Measurements from ENCODE around the gene BEGAIN. TPM values are rescaled to one million over a fixed set of nuclear protein-coding genes. Genes with fewer than 3 reads are reported as not detected.

Gene BEGAIN
- total and polyA plus RNA-seq, 9 donors, result 0.35 to 11.0 (median 4.6) TPM

DNA sequence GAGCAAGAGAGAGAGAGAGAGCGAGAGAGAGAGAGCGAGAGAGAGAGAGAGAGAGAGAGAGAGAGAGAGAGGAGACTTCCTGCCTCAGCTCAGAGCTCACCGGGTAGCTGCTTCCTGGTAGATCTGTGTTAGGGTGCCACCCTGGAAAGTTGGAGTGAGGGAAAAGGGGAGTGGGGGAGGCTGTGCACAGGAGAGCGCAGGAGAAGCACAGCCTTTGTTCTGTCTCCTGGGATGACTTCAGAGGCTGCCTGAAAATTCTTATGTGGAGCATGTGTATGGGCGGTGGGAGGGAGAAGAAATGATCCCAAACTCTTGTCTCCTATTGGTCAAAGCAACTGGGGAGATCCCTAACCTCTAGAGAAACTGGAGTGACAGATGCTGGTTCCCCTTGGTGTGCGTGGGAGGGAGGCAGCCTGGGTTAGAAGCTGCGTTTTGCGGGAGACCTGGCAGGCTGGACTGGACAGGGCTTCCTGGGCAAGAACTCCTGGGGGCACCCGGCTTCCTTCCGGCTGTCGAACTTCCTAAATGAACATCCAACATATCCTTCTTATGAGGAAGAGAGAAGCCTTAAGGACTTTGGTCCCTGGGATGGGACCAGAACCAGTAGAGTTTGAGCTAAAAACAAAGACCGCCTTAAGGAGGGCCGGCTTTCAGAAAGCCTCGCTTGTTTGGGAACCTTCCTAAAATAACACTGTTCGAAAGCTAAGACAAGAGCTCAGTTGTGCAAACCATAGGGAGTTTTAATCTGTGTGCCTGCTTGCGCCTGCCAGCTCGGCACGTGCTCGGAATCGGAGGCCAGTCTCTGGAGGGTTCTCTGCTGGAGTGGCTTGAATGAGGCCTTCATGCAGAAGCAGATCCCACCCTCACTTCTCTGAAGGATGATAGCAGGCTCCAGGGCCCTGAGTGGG lies 30.4 kb upstream of the BEGAIN start:
- Histone ChIP-seq H3K4me3 (no peak overlapping the region), H3K4me1 (ENCODE audit: insufficient read depth) (no peaks in the 10 kb centered on the region), H3K27me3 (no peaks in the 10 kb centered on the region), H3K9me3 (no peaks in the 10 kb centered on the region), H3K36me3 (no peaks in the 10 kb centered on the region), H3K27ac (no peak overlapping the region)
- WGBS, 3 donors, result 31 to 34% (median 33%) methylated on average over 20 of the region's 20 CpGs
- no peak for TF ChIP-seq POLR2A (IDR thresholded peaks at IDR 0.05)
- TF ChIP-seq EP300 (IDR thresholded peaks at IDR 0.05), result no peak
- TF ChIP-seq, protein P1, sequence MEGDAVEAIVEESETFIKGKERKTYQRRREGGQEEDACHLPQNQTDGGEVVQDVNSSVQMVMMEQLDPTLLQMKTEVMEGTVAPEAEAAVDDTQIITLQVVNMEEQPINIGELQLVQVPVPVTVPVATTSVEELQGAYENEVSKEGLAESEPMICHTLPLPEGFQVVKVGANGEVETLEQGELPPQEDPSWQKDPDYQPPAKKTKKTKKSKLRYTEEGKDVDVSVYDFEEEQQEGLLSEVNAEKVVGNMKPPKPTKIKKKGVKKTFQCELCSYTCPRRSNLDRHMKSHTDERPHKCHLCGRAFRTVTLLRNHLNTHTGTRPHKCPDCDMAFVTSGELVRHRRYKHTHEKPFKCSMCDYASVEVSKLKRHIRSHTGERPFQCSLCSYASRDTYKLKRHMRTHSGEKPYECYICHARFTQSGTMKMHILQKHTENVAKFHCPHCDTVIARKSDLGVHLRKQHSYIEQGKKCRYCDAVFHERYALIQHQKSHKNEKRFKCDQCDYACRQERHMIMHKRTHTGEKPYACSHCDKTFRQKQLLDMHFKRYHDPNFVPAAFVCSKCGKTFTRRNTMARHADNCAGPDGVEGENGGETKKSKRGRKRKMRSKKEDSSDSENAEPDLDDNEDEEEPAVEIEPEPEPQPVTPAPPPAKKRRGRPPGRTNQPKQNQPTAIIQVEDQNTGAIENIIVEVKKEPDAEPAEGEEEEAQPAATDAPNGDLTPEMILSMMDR (IDR thresholded peaks at IDR 0.05), result no peak
- DNase-seq, result peak in 2 of 5 donors; percentile 20 to 46
- intact Hi-C loops (cut with DNase I), result no loop called here

DNA sequence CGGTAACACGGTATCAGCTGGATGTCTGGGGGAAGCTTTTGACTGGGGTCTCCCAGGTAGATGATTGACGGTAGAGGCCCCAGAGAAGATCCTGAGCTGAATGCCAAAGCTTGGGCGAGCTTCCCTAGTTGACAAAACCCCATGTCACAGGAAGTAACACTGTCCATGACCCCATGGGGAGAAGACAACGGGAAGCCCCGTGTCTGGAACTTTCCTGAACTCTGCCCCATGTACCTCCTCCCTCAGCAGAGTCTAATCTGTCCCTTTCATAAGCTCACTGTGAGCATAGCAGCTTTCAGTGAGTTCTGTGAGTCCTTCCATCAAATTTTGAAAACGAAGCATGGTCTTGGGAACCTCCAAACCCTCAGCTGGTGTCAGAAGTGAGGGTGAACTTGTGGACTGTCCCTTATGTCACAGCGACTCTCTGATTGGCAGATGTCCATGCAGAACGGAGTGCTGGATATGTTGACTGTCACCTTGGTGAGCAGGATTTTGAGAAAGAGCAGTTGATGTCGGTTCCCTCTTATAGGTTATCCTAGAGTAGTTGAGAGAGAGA lies 29.7 kb upstream of the BEGAIN start:
- Histone ChIP-seq H3K9me3 (no peaks in the 10 kb centered on the region), H3K36me3 (no peaks in the 10 kb centered on the region), H3K27me3 (no peaks in the 10 kb centered on the region), H3K4me1 (ENCODE audit: insufficient read depth) (no peaks in the 10 kb centered on the region), H3K4me3 (no peak overlapping the region), H3K27ac (no peak overlapping the region)
- intact Hi-C loops (cut with DNase I), result no loop called here
- DNase-seq, result peak in 1 of 5 donors; percentile 7
- 52 to 57% (median 52%) methylated on average over 10 of the region's 10 CpGs for WGBS, 3 donors
- no peak for TF ChIP-seq EP300 (IDR thresholded peaks at IDR 0.05)
- TF ChIP-seq POLR2A (IDR thresholded peaks at IDR 0.05), result no peak
- TF ChIP-seq, protein P1 (IDR thresholded peaks at IDR 0.05), result no peak

GRCh38 chr14:100615736-100616695 lies 28.8 kb upstream of the BEGAIN start:
- intact Hi-C loops (cut with DNase I), result no loop called here
- DNase-seq, result peak in 1 of 5 donors; percentile 8
- no peak overlapping the region for H3K27ac ChIP-seq
- no peaks in the 10 kb centered on the region for H3K36me3 ChIP-seq
- TF ChIP-seq EP300 (IDR thresholded peaks at IDR 0.05), result no peak
- TF ChIP-seq POLR2A (IDR thresholded peaks at IDR 0.05), result no peak
- TF ChIP-seq, protein P1 (IDR thresholded peaks at IDR 0.05), result no peak
- H3K4me1 ChIP-seq (ENCODE audit: insufficient read depth), result no peaks in the 10 kb centered on the region
- H3K9me3 ChIP-seq, result no peaks in the 10 kb centered on the region
- H3K27me3 ChIP-seq, result no peaks in the 10 kb centered on the region
- no peak overlapping the region for H3K4me3 ChIP-seq
- 86 to 87% (median 87%) methylated on average over 25 of the region's 25 CpGs for WGBS, 3 donors

- TF ChIP-seq POLR2A (IDR thresholded peaks at IDR 0.05), result no peak
- TF ChIP-seq EP300 (IDR thresholded peaks at IDR 0.05), result no peak
- TF ChIP-seq, protein P1 (IDR thresholded peaks at IDR 0.05), result no peak
- Histone ChIP-seq H3K9me3 (no peaks in the 10 kb centered on the region), H3K4me1 (ENCODE audit: insufficient read depth) (no peaks in the 10 kb centered on the region), H3K27me3 (no peaks in the 10 kb centered on the region), H3K4me3 (no peak overlapping the region), H3K27ac (no peak overlapping the region), H3K36me3 (no peaks in the 10 kb centered on the region)
- no peak for DNase-seq
- intact Hi-C loops (cut with DNase I), result no loop called here
Measured at GRCh38 chr14:100614803-100615202, 27.6 kb upstream of the BEGAIN start.

All from ovary (tissue), 9 donors.